PC-9 (cell line): Measurements from ENCODE around the gene MACROH2A2.

Experiments
- EZH2 ChIP-seq: fragments of 200-600 bp; sonication (generic); IDR thresholded peaks from 2 replicates; pipeline ENCODE4 v1.8.0; 2017; ENCODE audit warnings: antibody characterized with exemption, low read depth
- TF ChIP-seq, protein P1 (sequence below): fragments of 200-600 bp; sonication (generic); conservative IDR thresholded peaks from 2 replicates; pipeline ENCODE4 v1.6.1; 2017; ENCODE audit warnings: mixed run types, antibody characterized with exemption, mild to moderate bottlenecking, moderate library complexity

DNA sequence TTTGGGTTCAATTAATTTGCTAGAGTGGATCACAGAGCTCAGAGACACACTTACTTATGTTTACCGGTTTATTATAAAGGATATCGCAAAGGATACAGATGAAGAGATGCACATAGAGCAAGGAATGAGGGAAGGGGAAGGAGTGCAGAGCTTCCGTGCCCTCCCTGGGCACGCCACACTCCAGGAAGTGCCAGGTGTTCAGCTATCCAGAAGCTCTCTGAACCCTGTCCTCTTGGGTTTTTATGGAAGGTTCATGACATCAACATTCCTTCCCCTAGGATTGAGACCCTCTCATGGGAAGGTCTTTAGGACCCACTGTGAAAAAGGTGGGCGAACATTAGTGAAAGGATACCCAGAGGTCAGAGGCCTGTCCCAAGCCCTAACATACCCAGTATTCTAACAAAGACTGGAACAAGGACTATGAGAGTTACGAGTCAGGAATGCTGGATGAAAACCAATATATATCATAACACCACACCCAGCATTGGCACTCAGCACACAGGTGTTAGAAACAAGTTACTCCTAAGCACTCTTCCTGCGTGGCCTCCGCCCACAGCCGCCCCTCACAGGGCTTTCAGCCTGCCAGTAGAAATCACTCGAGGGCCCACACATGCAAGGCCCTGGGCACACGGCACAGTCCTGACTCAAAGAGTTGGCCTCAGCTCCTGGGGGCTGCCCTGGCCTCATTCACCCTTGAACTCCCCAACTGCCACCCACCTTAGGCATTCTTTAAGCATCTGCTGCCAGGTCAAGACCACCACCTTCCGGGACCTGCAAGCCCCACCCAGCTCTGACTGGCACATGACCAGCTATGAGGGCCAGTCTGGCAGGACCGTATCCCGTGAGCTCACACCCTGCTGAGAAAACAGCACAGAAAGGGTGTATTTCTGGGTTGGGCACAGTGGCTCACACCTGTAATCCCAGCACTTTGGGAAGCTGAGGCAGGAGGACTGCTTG lies 85.6 kb downstream of the MACROH2A2 start:
- TF ChIP-seq, protein P1, sequence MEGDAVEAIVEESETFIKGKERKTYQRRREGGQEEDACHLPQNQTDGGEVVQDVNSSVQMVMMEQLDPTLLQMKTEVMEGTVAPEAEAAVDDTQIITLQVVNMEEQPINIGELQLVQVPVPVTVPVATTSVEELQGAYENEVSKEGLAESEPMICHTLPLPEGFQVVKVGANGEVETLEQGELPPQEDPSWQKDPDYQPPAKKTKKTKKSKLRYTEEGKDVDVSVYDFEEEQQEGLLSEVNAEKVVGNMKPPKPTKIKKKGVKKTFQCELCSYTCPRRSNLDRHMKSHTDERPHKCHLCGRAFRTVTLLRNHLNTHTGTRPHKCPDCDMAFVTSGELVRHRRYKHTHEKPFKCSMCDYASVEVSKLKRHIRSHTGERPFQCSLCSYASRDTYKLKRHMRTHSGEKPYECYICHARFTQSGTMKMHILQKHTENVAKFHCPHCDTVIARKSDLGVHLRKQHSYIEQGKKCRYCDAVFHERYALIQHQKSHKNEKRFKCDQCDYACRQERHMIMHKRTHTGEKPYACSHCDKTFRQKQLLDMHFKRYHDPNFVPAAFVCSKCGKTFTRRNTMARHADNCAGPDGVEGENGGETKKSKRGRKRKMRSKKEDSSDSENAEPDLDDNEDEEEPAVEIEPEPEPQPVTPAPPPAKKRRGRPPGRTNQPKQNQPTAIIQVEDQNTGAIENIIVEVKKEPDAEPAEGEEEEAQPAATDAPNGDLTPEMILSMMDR: no peak
- TF ChIP-seq EZH2: no peak
